HG02798 (cell line): ENCODE measurements around the gene BAHD1.

Experiments used
- ATAC-seq: cut with Tn5 transposase; IDR thresholded peaks from one replicate; pipeline ENCODE4 v1.9.1; 2021; ENCODE audit warnings: mild to moderate bottlenecking; ENCODE audit not compliant: unreplicated experiment, poor library complexity

The BAHD1 gene

GRCh38 chr15:40440743-40441564 lies at the start of gene BAHD1:
Gene BAHD1, plus strand, starts transcription at chr15:40440953. Its CDS starts 17,512 bp downstream, at chr15:40458465.
- ATAC-seq, result peak; percentile 96

- ATAC-seq, result no peak
Observed at GRCh38 chr15:40392986-40393948, 47.5 kb upstream of the BAHD1 start.

- ATAC-seq, result no peak
Observed at GRCh38 chr15:40397688-40398412, 42.9 kb upstream of the BAHD1 start.

- ATAC-seq, result peak; percentile 58
Observed at GRCh38 chr15:40398413-40398873, 42.3 kb upstream of the BAHD1 start.

GRCh38 chr15:40399370-40399769 lies 41.4 kb upstream of the BAHD1 start:
- no peak for ATAC-seq

GRCh38 chr15:40405501-40406381 lies 35.0 kb upstream of the BAHD1 start, which contains the start of gene IVD:
Gene IVD, plus strand, starts transcription at chr15:40405795. Its CDS starts 33 bp downstream, at chr15:40405828.
- ATAC-seq, result peak; percentile 91

GRCh38 chr15:40407330-40407990 lies 33.3 kb upstream of the BAHD1 start:
- peak; percentile 51 for ATAC-seq

GRCh38 chr15:40409366-40409765 lies 31.4 kb upstream of the BAHD1 start:
- peak; percentile 26 for ATAC-seq

- ATAC-seq, result no peak
Observed at GRCh38 chr15:40410476-40410875, 30.3 kb upstream of the BAHD1 start.

- no peak for ATAC-seq
Observed at GRCh38 chr15:40412095-40412759, 28.5 kb upstream of the BAHD1 start.

GRCh38 chr15:40413036-40413435 lies 27.7 kb upstream of the BAHD1 start:
- no peak for ATAC-seq

GRCh38 chr15:40414816-40415215 lies 25.9 kb upstream of the BAHD1 start:
- ATAC-seq, result no peak

GRCh38 chr15:40415226-40415625 lies 25.5 kb upstream of the BAHD1 start:
- no peak for ATAC-seq

- no peak for ATAC-seq
Observed at GRCh38 chr15:40416056-40416455, 24.7 kb upstream of the BAHD1 start.

- ATAC-seq, result no peak
Observed at GRCh38 chr15:40418126-40418525, 22.6 kb upstream of the BAHD1 start.

- ATAC-seq, result no peak
Observed at GRCh38 chr15:40420071-40420713, 20.6 kb upstream of the BAHD1 start.

GRCh38 chr15:40420793-40421192 lies 20.0 kb upstream of the BAHD1 start:
- ATAC-seq, result no peak
